IMR-90 (cell line): Measurements from ENCODE around the gene DSP. TPM values are rescaled to one million over a fixed set of nuclear protein-coding genes. Genes with fewer than 3 reads are reported as not detected.

ENCODE experiments used
- ATAC-seq: fragments of 200-7000 bp; cut with Tn5 transposase; 2 replicates; pipeline ENCODE4 v1.9.1; 2020; ENCODE audit warnings: low read depth, mild to moderate bottlenecking, moderate library complexity
- BruUV-seq: library from RNA; stranded (reverse); fragments of 400-500 nt; replicated peaks from 2 replicates; lab custom pipeline; 2021; lab: Mats Ljungman, UMichigan
- CTCF ChIA-PET: fragments of 300-600 bp; formaldehyde crosslinking; extraction: SDS; loops from one replicate; lab custom pipeline; 2021; ENCODE audit warnings: antibody characterized with exemption; lab: Yijun Ruan, JAX
- POLR2A ChIA-PET: fragments of 300-600 bp; sonication (Branson Sonifier 250); formaldehyde crosslinking; loops from one replicate; lab custom pipeline; 2022; ENCODE audit warnings: antibody characterized with exemption; ENCODE audit not compliant: unreplicated experiment; lab: Charles Lee
- DNase-seq: peaks from one replicate; pipeline ENCODE4 v3.0.0; 2013
- H2AFZ ChIP-seq: replicated peaks from 2 replicates; pipeline ENCODE3; 2013; ENCODE audit warnings: low read length, mild to moderate bottlenecking; ENCODE audit not compliant: poor library complexity
- H2AK5ac ChIP-seq: 2 replicates; pipeline ENCODE4 v1.6.1; 2013; ENCODE audit warnings: low read depth, low read length, inconsistent platforms
- H2AK9ac ChIP-seq: replicated peaks from 2 replicates; pipeline ENCODE3; 2013; ENCODE audit warnings: mild to moderate bottlenecking, low read depth, low read length, moderate library complexity; ENCODE audit not compliant: poor library complexity
- H2BK120ac ChIP-seq: 2 replicates; pipeline ENCODE4 v1.6.1; 2013; ENCODE audit warnings: low read depth, low read length, inconsistent platforms
- H2BK15ac ChIP-seq: 3 replicates; pipeline ENCODE4 v1.6.1; 2013; ENCODE audit warnings: low read depth, low read length, inconsistent platforms
- H2BK20ac ChIP-seq: 2 replicates; pipeline ENCODE4 v1.6.1; 2013; ENCODE audit warnings: low read depth, mild to moderate bottlenecking, inconsistent platforms, low read length, moderate library complexity
- H2BK5ac ChIP-seq: 2 replicates; pipeline ENCODE4 v1.6.1; 2013; ENCODE audit warnings: mild to moderate bottlenecking, low read depth, low read length, inconsistent platforms; ENCODE audit not compliant: poor library complexity, severe bottlenecking
- H3K14ac ChIP-seq: replicated peaks from 2 replicates; pipeline ENCODE4 v1.6.1; 2013; ENCODE audit warnings: low read depth, low read length, inconsistent platforms
- H3K18ac ChIP-seq: 2 replicates; pipeline ENCODE4 v1.6.1; 2013; ENCODE audit warnings: low read depth, low read length, control low read depth
- H3K23ac ChIP-seq: 2 replicates; pipeline ENCODE4 v1.6.1; 2013; ENCODE audit warnings: low read depth, low read length, inconsistent platforms
- H3K27ac ChIP-seq: 2 replicates; pipeline ENCODE4 v1.5.1; 2013; ENCODE audit warnings: mild to moderate bottlenecking, control low read depth, low read length; ENCODE audit not compliant: insufficient read depth
- H3K27me3 ChIP-seq: 2 replicates; pipeline ENCODE4 v1.6.1; 2013; ENCODE audit warnings: low read length; ENCODE audit not compliant: control insufficient read depth, insufficient read depth
- H3K36me3 ChIP-seq: 2 replicates; pipeline ENCODE4 v1.6.1; 2013; ENCODE audit warnings: low read length, mixed read lengths; ENCODE audit not compliant: control insufficient read depth, insufficient read depth
- H3K4ac ChIP-seq: 2 replicates; pipeline ENCODE4 v1.6.1; 2013; ENCODE audit warnings: low read depth, low read length, inconsistent platforms
- H3K4me1 ChIP-seq: 2 replicates; pipeline ENCODE4 v1.6.1; 2013; ENCODE audit warnings: low read length, mixed read lengths; ENCODE audit not compliant: control insufficient read depth, insufficient read depth
- H3K4me2 ChIP-seq: 2 replicates; pipeline ENCODE4 v1.6.1; 2013; ENCODE audit warnings: low read depth, mild to moderate bottlenecking, control low read depth, low read length, moderate library complexity
- H3K4me3 ChIP-seq: 2 replicates; pipeline ENCODE4 v1.5.1; 2013; ENCODE audit warnings: low read depth, mild to moderate bottlenecking, control low read depth, low read length, moderate library complexity; ENCODE audit not compliant: insufficient read depth
- H3K56ac ChIP-seq: 2 replicates; pipeline ENCODE4 v1.6.1; 2013; ENCODE audit warnings: low read length, inconsistent platforms; ENCODE audit not compliant: insufficient read depth; ENCODE audit errors: extremely low read depth
- H3K79me1 ChIP-seq, 2 experiments: 2 replicates each; pipeline ENCODE4 v1.6.1; 2013; ENCODE audit warnings: low read length in 2 of 2, inconsistent platforms in 1 of 2, low read depth in 1 of 2
- H3K9ac ChIP-seq: 2 replicates; pipeline ENCODE4 v1.6.1; 2013; ENCODE audit warnings: low read depth, low read length, control low read depth
- H3K9me1 ChIP-seq: 2 replicates; pipeline ENCODE4 v1.6.1; 2013; ENCODE audit warnings: low read length, inconsistent platforms; ENCODE audit not compliant: insufficient read depth
- H3K9me3 ChIP-seq: 2 replicates; pipeline ENCODE4 v1.6.1; 2013; ENCODE audit warnings: low read length; ENCODE audit not compliant: control insufficient read depth, insufficient read depth
- H4K20me1 ChIP-seq: 2 replicates; pipeline ENCODE4 v1.6.1; 2013; ENCODE audit warnings: low read length, inconsistent platforms; ENCODE audit not compliant: insufficient read depth
- H4K5ac ChIP-seq: 2 replicates; pipeline ENCODE4 v1.6.1; 2013; ENCODE audit warnings: mild to moderate bottlenecking, low read depth, low read length, control low read depth
- H4K8ac ChIP-seq, 2 experiments: 2 replicates each; pipeline ENCODE4 v1.6.1; 2013; ENCODE audit warnings: low read depth in 2 of 2, low read length in 2 of 2, control low read depth in 1 of 2, inconsistent platforms in 1 of 2
- H4K91ac ChIP-seq: 2 replicates; pipeline ENCODE4 v1.6.1; 2013; ENCODE audit warnings: low read depth, low read length, inconsistent platforms; ENCODE audit not compliant: insufficient read depth
- CEBPB ChIP-seq: IDR thresholded peaks from 2 replicates; pipeline ENCODE4 v1.6.1; 2012; ENCODE audit warnings: low read depth, low read length, improper control_type of control experiment
- ELK1 ChIP-seq: fragments of 150-350 bp; IDR thresholded peaks from 2 replicates; pipeline ENCODE4 v1.6.1; 2016; ENCODE audit warnings: low read depth, mild to moderate bottlenecking, low read length, moderate library complexity, borderline replicate concordance
- FOS ChIP-seq: fragments of 150-350 bp; IDR thresholded peaks from 2 replicates; pipeline ENCODE4 v1.6.1; 2016; ENCODE audit warnings: low read depth, low read length
- MAFK ChIP-seq: IDR thresholded peaks from 2 replicates; pipeline ENCODE4 v1.6.1; 2012; ENCODE audit warnings: low read depth, low read length, improper control_type of control experiment
- RCOR1 ChIP-seq: IDR thresholded peaks from 2 replicates; pipeline ENCODE4 v1.6.1; 2012; ENCODE audit warnings: mild to moderate bottlenecking, low read length, improper control_type of control experiment; ENCODE audit not compliant: insufficient replicate concordance
- WGBS, 2 experiments: methylation state at CpG; one replicate each; pipeline versions ENCODE4 v1.1.5 to v1.1.7; 2013; ENCODE audit warnings: missing lambda C conversion rate in 2 of 2; ENCODE audit not compliant: insufficient read length in 1 of 2; ENCODE audit errors: extremely low coverage in 2 of 2; 5-methylcytosine and 5-hydroxymethylcytosine counted together
- dilution Hi-C: fragments of 300-500 bp; cut with HindIII; formaldehyde crosslinking; loops from one replicate; pipeline ENCODE4 v1.14.3; 2018; ENCODE audit warnings: low sequenced_read_pairs; ENCODE audit not compliant: unreplicated experiment
- in situ Hi-C: fragments of 300-500 bp; cut with MboI; formaldehyde crosslinking; loops from 3 replicates; pipeline ENCODE4 v1.14.3; 2019; ENCODE audit warnings: low sequenced_read_pairs, inconsistent platforms, mixed read lengths
- intact Hi-C: fragments of 100-400 bp; cut with micrococcal nuclease; formaldehyde crosslinking; loops from 2 replicates; pipeline ENCODE4 v1.10.0; 2022
- polyA plus RNA-seq, 3 experiments: library from polyadenylated mRNA; depleted of rRNA; stranded (reverse); fragments of >200 nt; gene quantifications; 2 replicates each; pipeline ENCODE4 v1.2.3, GENCODE V29; 2012; ENCODE audit warnings: low replicate concordance in 1 of 3
- total RNA-seq: library from RNA; depleted of rRNA; stranded (reverse); fragments of >200 nt; gene quantifications from 2 replicates; pipeline ENCODE4 v1.2.3, GENCODE V29; 2012

Gene DSP
- total and polyA plus RNA-seq, 2 of the 4 experiments (the other 2 are of a cell fraction), result 7.1 to 20.1 TPM

GRCh38 chr6:7589221-7589620, 47.8 kb downstream of the DSP start:
- no peak overlapping the region for H3K18ac ChIP-seq
- H3K14ac ChIP-seq, result no peak overlapping the region
- no TSS peak for BruUV-seq
- TF ChIP-seq ELK1, result no peak
- peak; percentile 23; the same call in 1 of the 2 replicates for TF ChIP-seq CEBPB
- TF ChIP-seq RCOR1, result no peak
- TF ChIP-seq MAFK, result no peak
- no peak for TF ChIP-seq FOS
- H2AK5ac ChIP-seq, result no peak overlapping the region
- H3K9me1 ChIP-seq, result peaks cover 5% of the 10 kb centered on the region; the same call in 1 of the 2 replicates
- ChIA-PET POLR2A (interaction anchor here (0.6 kb wide), 1 partner anchor 11 kb away, joined by 3 read pairs; no protein-coding TSS in a partner anchor), CTCF (no interaction called here)
- no peak overlapping the region for H3K27ac ChIP-seq
- H3K36me3 ChIP-seq, result peaks cover 2% of the 10 kb centered on the region; the same call in 1 of the 2 replicates
- H3K4me2 ChIP-seq, result no peak overlapping the region
- no peak overlapping the region for H3K4ac ChIP-seq
- H2BK5ac ChIP-seq, result peak overlapping the region; percentile 28
- H2AK9ac ChIP-seq, result no peak overlapping the region
- WGBS, 2 experiments, result no CpG with 5 or more reads among the region's 3 CpGs
- in situ Hi-C loops, result loop anchor here (10.0 kb wide), 2 partner anchors 184 to 284 kb away; no protein-coding TSS in a partner anchor
- dilution Hi-C loops, result no loop called here
- no peaks in the 10 kb centered on the region for H3K27me3 ChIP-seq
- H2BK120ac ChIP-seq, result no peak overlapping the region
- H3K56ac ChIP-seq, result no peak overlapping the region
- peaks cover 8% of the 10 kb centered on the region for H3K4me1 ChIP-seq
- H3K9me3 ChIP-seq, result no peaks in the 10 kb centered on the region
- H3K79me1 ChIP-seq, result peaks cover 11 to 26% of the 10 kb centered on the region in 2 experiments
- H3K23ac ChIP-seq, result no peak overlapping the region
- no peak overlapping the region for H4K91ac ChIP-seq
- peak overlapping the region in 1 of 2 experiments; percentile 76; a peak in 2 of 4 replicates for H4K8ac ChIP-seq
- H3K4me3 ChIP-seq, result no peak overlapping the region
- peaks cover 19% of the 10 kb centered on the region; the same call in 1 of the 2 replicates for H4K20me1 ChIP-seq
- H3K9ac ChIP-seq, result no peak overlapping the region; the same call in 1 of the 2 replicates
- no peak overlapping the region for H2BK20ac ChIP-seq
- intact Hi-C loops, result no loop called here
- no peak overlapping the region for H4K5ac ChIP-seq
- DNase-seq (no peak), ATAC-seq (no peak)
- no peak overlapping the region for H2AFZ ChIP-seq
- H2BK15ac ChIP-seq, result no peak overlapping the region
